ENCODE data around the gene UBE2G1. TPM values are rescaled to one million over a fixed set of nuclear protein-coding genes. Genes with fewer than 3 reads are reported as not detected.

Gene UBE2G1
- total RNA-seq, 2 donors from 2014 or later = 67.3 to 70.1 TPM

- H3K4me1 ChIP-seq = peaks cover 21% of the 10 kb centered on the region
- no peaks in the 10 kb centered on the region for H3K27me3 ChIP-seq
- H3K4me3 ChIP-seq = no peak overlapping the region
- H3K27ac ChIP-seq = peak overlapping the region; percentile 62
- intact Hi-C loops (cut with DNase I) = no loop called here
- DNase-seq = no peak
- peak overlapping the region in 1 of 2 donors; percentile 36 for H3K9ac ChIP-seq (ENCODE audit: low read depth in 2 of 2, low read length in 2 of 2)
- TF ChIP-seq CTCF (IDR thresholded peaks at IDR 0.05) = no peak
- no peaks in the 10 kb centered on the region for H3K36me3 ChIP-seq
- no peaks in the 10 kb centered on the region for H3K9me3 ChIP-seq
These were observed 119.0 kb downstream of the UBE2G1 start for GRCh38 chr17:4247361-4247970.

GRCh38 chr17:4246674-4247073, 119.8 kb downstream of the UBE2G1 start:
- H3K9ac ChIP-seq (ENCODE audit: low read depth in 2 of 2, low read length in 2 of 2) = no peak overlapping the region
- H3K4me1 ChIP-seq = peaks cover 21% of the 10 kb centered on the region
- intact Hi-C loops (cut with DNase I) = no loop called here
- no peaks in the 10 kb centered on the region for H3K27me3 ChIP-seq
- no peak for DNase-seq
- TF ChIP-seq CTCF (IDR thresholded peaks at IDR 0.05) = no peak
- H3K36me3 ChIP-seq = no peaks in the 10 kb centered on the region
- no peak overlapping the region for H3K27ac ChIP-seq
- no peak overlapping the region for H3K4me3 ChIP-seq
- H3K9me3 ChIP-seq = no peaks in the 10 kb centered on the region

DNA sequence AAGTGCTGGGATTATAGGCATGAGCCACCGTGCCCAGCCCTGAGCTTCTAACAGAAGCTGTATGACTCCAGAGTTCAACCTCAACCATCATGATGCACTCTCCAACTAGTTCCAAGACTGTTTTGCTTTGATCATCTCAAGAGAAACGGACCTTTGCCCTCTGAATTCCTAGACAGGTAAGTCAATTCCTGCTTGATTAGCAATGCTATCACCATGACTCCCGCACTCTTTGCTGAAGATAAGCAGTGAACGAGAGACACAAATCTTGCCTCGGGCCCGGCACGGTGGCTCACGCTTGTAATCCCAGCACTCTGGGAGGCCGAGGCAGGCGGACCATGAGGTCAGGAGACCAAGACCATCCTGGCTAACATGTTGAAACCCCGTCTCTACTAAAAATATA, 124.9 kb downstream of the UBE2G1 start:
- no peak for DNase-seq
- H3K36me3 ChIP-seq = no peaks in the 10 kb centered on the region
- H3K27ac ChIP-seq = no peak overlapping the region
- no peak for TF ChIP-seq CTCF (IDR thresholded peaks at IDR 0.05)
- intact Hi-C loops (cut with DNase I) = no loop called here
- no peaks in the 10 kb centered on the region for H3K9me3 ChIP-seq
- no peak overlapping the region for H3K9ac ChIP-seq (ENCODE audit: low read depth in 2 of 2, low read length in 2 of 2)
- no peak overlapping the region for H3K4me3 ChIP-seq
- peaks cover 2% of the 10 kb centered on the region for H3K4me1 ChIP-seq
- no peaks in the 10 kb centered on the region for H3K27me3 ChIP-seq

DNA sequence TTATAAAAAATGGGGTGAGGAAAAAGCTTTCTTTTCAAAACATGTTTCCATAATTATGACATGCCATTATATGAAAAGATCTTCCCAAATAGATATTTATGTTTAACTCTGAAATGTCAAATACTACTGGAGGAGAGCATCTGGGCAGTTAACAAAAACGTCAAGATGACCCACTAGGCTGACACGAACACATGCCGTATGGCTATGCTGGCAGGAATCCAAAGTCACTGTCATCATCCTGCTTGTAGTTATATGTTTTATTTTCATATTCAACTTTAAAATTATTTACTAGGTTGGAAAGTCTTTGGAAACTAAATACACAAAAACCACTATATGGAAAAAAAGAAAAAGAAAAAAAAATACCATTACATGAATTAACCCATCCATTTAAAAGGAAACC, 130.0 kb downstream of the UBE2G1 start:
- intact Hi-C loops (cut with DNase I) = no loop called here
- no peak overlapping the region for H3K27ac ChIP-seq
- H3K36me3 ChIP-seq = no peaks in the 10 kb centered on the region

GRCh38 chr17:4235372-4236279, 130.8 kb downstream of the UBE2G1 start:
- intact Hi-C loops (cut with DNase I) = no loop called here
- Histone ChIP-seq H3K36me3 (no peaks in the 10 kb centered on the region), H3K27ac (no peak overlapping the region), H3K4me1 (no peaks in the 10 kb centered on the region), H3K4me3 (no peak overlapping the region), H3K27me3 (no peaks in the 10 kb centered on the region), H3K9me3 (no peaks in the 10 kb centered on the region), H3K9ac (ENCODE audit: low read depth in 2 of 2, low read length in 2 of 2) (no peak overlapping the region)
- TF ChIP-seq CTCF (IDR thresholded peaks at IDR 0.05) = no peak
- no peak for DNase-seq

More for the DNA sequence above, 130.0 kb downstream of the UBE2G1 start:
- Histone ChIP-seq H3K9me3 (no peaks in the 10 kb centered on the region), H3K4me1 (no peaks in the 10 kb centered on the region), H3K4me3 (no peak overlapping the region), H3K9ac (ENCODE audit: low read depth in 2 of 2, low read length in 2 of 2) (no peak overlapping the region), H3K27me3 (no peaks in the 10 kb centered on the region)
- no peak for TF ChIP-seq CTCF (IDR thresholded peaks at IDR 0.05)
- DNase-seq = no peak
